H9 (cell line): ENCODE results near the gene STPG3. TPM values are rescaled to one million over a fixed set of nuclear protein-coding genes. Genes with fewer than 3 reads are reported as not detected.
A peak's percentile ranks its signal among the peaks of the same experiment; 100 is the strongest.

Experiments used
- DNase-seq: peaks from one replicate; pipeline ENCODE4 v3.0.0-alpha.2; 2017
- H2AFZ ChIP-seq: one replicate; pipeline ENCODE4 v1.6.1; 2013; ENCODE audit warnings: mild to moderate bottlenecking, low read length, control low read depth, moderate library complexity
- H2AK5ac ChIP-seq: 2 replicates; pipeline ENCODE4 v1.6.1; 2013; ENCODE audit warnings: low read length, control low read depth, mixed read lengths; ENCODE audit not compliant: insufficient read length
- H2BK120ac ChIP-seq: one replicate; pipeline ENCODE4 v1.6.1; 2013; ENCODE audit warnings: low read depth, mild to moderate bottlenecking, low read length, control low read depth, inconsistent platforms; ENCODE audit not compliant: poor library complexity, severe bottlenecking
- H2BK12ac ChIP-seq: 2 replicates; pipeline ENCODE4 v1.6.1; 2013; ENCODE audit warnings: low read length, control low read depth, mixed read lengths, low read depth; ENCODE audit not compliant: insufficient read length
- H2BK15ac ChIP-seq: 2 replicates; pipeline ENCODE4 v1.6.1; 2013; ENCODE audit warnings: low read depth, low read length, control low read depth
- H2BK20ac ChIP-seq: one replicate; pipeline ENCODE4 v1.6.1; 2013; ENCODE audit warnings: low read depth, mild to moderate bottlenecking, low read length, control low read depth, inconsistent platforms; ENCODE audit not compliant: poor library complexity, severe bottlenecking
- H2BK5ac ChIP-seq: 2 replicates; pipeline ENCODE4 v1.6.1; 2013; ENCODE audit warnings: low read length, control low read depth, mixed read lengths; ENCODE audit not compliant: insufficient read length
- H3K14ac ChIP-seq: 2 replicates; pipeline ENCODE4 v1.6.1; 2013; ENCODE audit warnings: low read length, control low read depth; ENCODE audit not compliant: insufficient read depth
- H3K18ac ChIP-seq: 2 replicates; pipeline ENCODE4 v1.6.1; 2013; ENCODE audit warnings: low read depth, mild to moderate bottlenecking, mixed read lengths, low read length, control low read depth; ENCODE audit not compliant: insufficient read length
- H3K23ac ChIP-seq: 2 replicates; pipeline ENCODE4 v1.6.1; 2013; ENCODE audit warnings: low read length, control low read depth, mixed read lengths, low read depth; ENCODE audit not compliant: insufficient read length
- H3K23me2 ChIP-seq: 2 replicates; pipeline ENCODE4 v1.6.1; 2013; ENCODE audit warnings: low read depth, mild to moderate bottlenecking, mixed read lengths, low read length, control low read depth; ENCODE audit not compliant: insufficient read length, poor library complexity, severe bottlenecking
- H3K27ac ChIP-seq: 2 replicates; pipeline ENCODE4 v1.5.1; 2013; ENCODE audit warnings: low read length, control low read depth, mixed read lengths, low read depth; ENCODE audit not compliant: insufficient read length
- H3K27me3 ChIP-seq: 2 replicates; pipeline ENCODE4 v1.6.1; 2013; ENCODE audit warnings: low read length, control low read depth, inconsistent platforms; ENCODE audit not compliant: insufficient read depth
- H3K4ac ChIP-seq: 2 replicates; pipeline ENCODE4 v1.6.1; 2013; ENCODE audit warnings: low read depth, mild to moderate bottlenecking, control low read depth, inconsistent platforms, low read length, moderate library complexity
- H3K4me1 ChIP-seq: 2 replicates; pipeline ENCODE4 v1.6.1; 2013; ENCODE audit warnings: low read length, control low read depth, inconsistent platforms; ENCODE audit not compliant: insufficient read depth
- H3K4me2 ChIP-seq: 2 replicates; pipeline ENCODE4 v1.6.1; 2013; ENCODE audit warnings: low read length, control low read depth, mixed read lengths; ENCODE audit not compliant: insufficient read length, insufficient read depth
- H3K56ac ChIP-seq: 2 replicates; pipeline ENCODE4 v1.6.1; 2013; ENCODE audit warnings: low read depth, mild to moderate bottlenecking, mixed read lengths, low read length, control low read depth; ENCODE audit not compliant: insufficient read length
- H3K79me1 ChIP-seq: 2 replicates; pipeline ENCODE4 v1.6.1; 2013; ENCODE audit warnings: low read depth, mild to moderate bottlenecking, moderate library complexity, low read length, control low read depth, inconsistent platforms; ENCODE audit not compliant: insufficient read depth, poor library complexity, severe bottlenecking
- H3K79me2 ChIP-seq: 2 replicates; pipeline ENCODE4 v1.6.1; 2013; ENCODE audit warnings: low read length, control low read depth, inconsistent platforms; ENCODE audit not compliant: insufficient read depth
- H3K9ac ChIP-seq: 2 replicates; pipeline ENCODE4 v1.6.1; 2013; ENCODE audit warnings: low read length, control low read depth, mixed read lengths; ENCODE audit not compliant: insufficient read length; ENCODE audit errors: extremely low read depth
- H3K9me3 ChIP-seq: one replicate; pipeline ENCODE4 v1.6.1; 2013; ENCODE audit warnings: low read depth, low read length, inconsistent platforms; ENCODE audit not compliant: control insufficient read depth
- H3T11ph ChIP-seq: one replicate; pipeline ENCODE4 v1.6.1; 2013; ENCODE audit warnings: mild to moderate bottlenecking, low read length, control low read depth, inconsistent platforms
- H4K20me1 ChIP-seq: one replicate; pipeline ENCODE4 v1.6.1; 2013; ENCODE audit not compliant: control insufficient read depth, insufficient read length, insufficient read depth
- H4K5ac ChIP-seq: 2 replicates; pipeline ENCODE4 v1.6.1; 2013; ENCODE audit warnings: low read depth, mild to moderate bottlenecking, mixed read lengths, low read length, control low read depth; ENCODE audit not compliant: insufficient read length
- H4K8ac ChIP-seq: replicated peaks from 2 replicates; pipeline ENCODE4 v1.6.1; 2013; ENCODE audit warnings: low read length, control low read depth, mixed read lengths, low read depth; ENCODE audit not compliant: insufficient read length
- H4K91ac ChIP-seq: 2 replicates; pipeline ENCODE4 v1.6.1; 2013; ENCODE audit warnings: low read depth, mild to moderate bottlenecking, moderate library complexity, mixed read lengths, low read length, control low read depth; ENCODE audit not compliant: insufficient read length
- H3K27ac Mint-ChIP-seq, 3 experiments: 2 replicates in 2 of 3; 3 replicates in 1 of 3; pipeline ENCODE4 v1.8.0; 2020 to 2021; ENCODE audit warnings: mixed read lengths in 3 of 3, mild to moderate bottlenecking in 1 of 3, moderate library complexity in 1 of 3
- H3K27me3 Mint-ChIP-seq: 2 replicates; pipeline ENCODE4 v1.8.0; 2021; ENCODE audit warnings: low read depth, mild to moderate bottlenecking, moderate library complexity, mixed read lengths
- H3K36me3 Mint-ChIP-seq, 3 experiments: 2 replicates in 2 of 3; 3 replicates in 1 of 3; pipeline ENCODE4 v1.8.0; 2020 to 2021; ENCODE audit warnings: low read depth in 3 of 3, mixed read lengths in 3 of 3; ENCODE audit not compliant: insufficient read depth in 1 of 3
- H3K4me1 Mint-ChIP-seq, 2 experiments: 2 replicates each; pipeline ENCODE4 v1.8.0; 2020; ENCODE audit warnings: mixed read lengths in 2 of 2
- H3K4me3 Mint-ChIP-seq, 2 experiments: 2 replicates in 1 of 2; 3 replicates in 1 of 2; pipeline ENCODE4 v1.8.0; 2020 to 2021; ENCODE audit warnings: mild to moderate bottlenecking in 2 of 2, mixed read lengths in 2 of 2, moderate library complexity in 1 of 2
- H3K9me3 Mint-ChIP-seq, 2 experiments: 2 replicates in 1 of 2; 3 replicates in 1 of 2; pipeline ENCODE4 v1.8.0; 2020; ENCODE audit warnings: mild to moderate bottlenecking in 2 of 2, mixed read lengths in 2 of 2, moderate library complexity in 1 of 2
- WGBS: extraction: QIAGEN DNeasy Blood & Tissue Kit; methylation state at CpG from one replicate; pipeline ENCODE4 v1.1.7; 2013; ENCODE audit warnings: missing lambda C conversion rate, low lambda C conversion rate, mixed read lengths; ENCODE audit not compliant: insufficient read length; ENCODE audit errors: extremely low coverage; 5-methylcytosine and 5-hydroxymethylcytosine counted together
- total RNA-seq: library from RNA; stranded (reverse); gene quantifications from 2 replicates; pipeline ENCODE4 v1.2.1, GENCODE V29; 2021
- TF ChIP-seq, protein P1 (sequence below): fragments of 200-600 bp; sonication (generic); conservative IDR thresholded peaks from 3 replicates; pipeline ENCODE4 v1.8.0; 2021; ENCODE audit warnings: antibody characterized with exemption, mild to moderate bottlenecking

Gene STPG3
- total RNA-seq, 1 experiment from 2014 or later: not detected

DNA sequence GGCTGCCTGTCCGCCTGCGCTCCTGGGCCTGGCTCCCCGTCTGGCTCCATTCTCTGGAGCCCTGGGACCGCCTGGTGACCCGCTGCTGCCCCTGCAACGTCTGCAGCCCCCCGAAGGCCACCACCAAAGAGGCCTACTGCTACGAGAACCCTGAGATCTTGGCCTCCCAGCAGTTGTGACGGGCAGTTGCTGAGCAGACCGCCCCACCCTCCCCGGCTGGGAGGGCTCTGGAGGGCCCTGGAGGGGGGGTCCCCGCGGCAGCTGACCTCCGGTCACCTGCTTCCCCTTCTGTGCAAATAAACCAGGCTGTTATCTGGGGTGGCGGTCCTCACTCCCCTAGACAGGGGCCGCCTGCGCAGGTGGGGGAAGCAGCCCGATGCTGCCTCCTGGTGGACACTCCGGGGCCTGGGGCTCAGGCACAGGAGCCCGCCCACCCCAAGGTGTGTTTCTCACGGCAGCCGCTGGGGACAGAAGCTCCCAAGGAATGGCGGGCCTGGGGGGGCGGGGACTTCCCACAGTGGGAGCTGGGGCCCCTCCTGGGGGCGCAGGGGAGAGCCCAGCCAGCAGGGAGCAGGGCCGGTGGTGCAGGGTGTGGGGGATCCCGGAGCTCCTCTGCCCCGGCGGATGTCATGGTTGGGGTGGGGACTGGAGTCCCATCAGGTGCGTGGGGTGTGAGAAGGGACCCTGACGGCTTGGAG is 14.7 kb upstream of the STPG3 start:
- TF ChIP-seq, protein P1, sequence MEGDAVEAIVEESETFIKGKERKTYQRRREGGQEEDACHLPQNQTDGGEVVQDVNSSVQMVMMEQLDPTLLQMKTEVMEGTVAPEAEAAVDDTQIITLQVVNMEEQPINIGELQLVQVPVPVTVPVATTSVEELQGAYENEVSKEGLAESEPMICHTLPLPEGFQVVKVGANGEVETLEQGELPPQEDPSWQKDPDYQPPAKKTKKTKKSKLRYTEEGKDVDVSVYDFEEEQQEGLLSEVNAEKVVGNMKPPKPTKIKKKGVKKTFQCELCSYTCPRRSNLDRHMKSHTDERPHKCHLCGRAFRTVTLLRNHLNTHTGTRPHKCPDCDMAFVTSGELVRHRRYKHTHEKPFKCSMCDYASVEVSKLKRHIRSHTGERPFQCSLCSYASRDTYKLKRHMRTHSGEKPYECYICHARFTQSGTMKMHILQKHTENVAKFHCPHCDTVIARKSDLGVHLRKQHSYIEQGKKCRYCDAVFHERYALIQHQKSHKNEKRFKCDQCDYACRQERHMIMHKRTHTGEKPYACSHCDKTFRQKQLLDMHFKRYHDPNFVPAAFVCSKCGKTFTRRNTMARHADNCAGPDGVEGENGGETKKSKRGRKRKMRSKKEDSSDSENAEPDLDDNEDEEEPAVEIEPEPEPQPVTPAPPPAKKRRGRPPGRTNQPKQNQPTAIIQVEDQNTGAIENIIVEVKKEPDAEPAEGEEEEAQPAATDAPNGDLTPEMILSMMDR: peak; percentile 99
- DNase-seq: peak; percentile 89
- Histone ChIP-seq H2BK120ac (no peak overlapping the region), H2BK15ac (no peak overlapping the region), H3K4me2 (no peak overlapping the region), H2AFZ (no peak overlapping the region), H3K9ac (no peak overlapping the region), H3K4me1 (peaks cover 3% of the 10 kb centered on the region; the same call in 1 of the 2 replicates), H3K23me2 (no peaks in the 10 kb centered on the region), H2BK12ac (no peak overlapping the region), H2BK20ac (no peak overlapping the region), H3K18ac (no peak overlapping the region), H3K56ac (no peak overlapping the region), H2AK5ac (no peak overlapping the region), H3K9me3 (no peaks in the 10 kb centered on the region), H3K14ac (no peak overlapping the region), H3T11ph (no peak overlapping the region), H3K4ac (no peak overlapping the region), H4K8ac (no peak overlapping the region), H4K91ac (no peak overlapping the region), H4K20me1 (no peaks in the 10 kb centered on the region), H3K27ac (no peak overlapping the region), H2BK5ac (no peak overlapping the region), H3K79me1 (no peaks in the 10 kb centered on the region), H3K27me3 (no peaks in the 10 kb centered on the region), H4K5ac (no peak overlapping the region), H3K79me2 (no peaks in the 10 kb centered on the region), H3K23ac (no peak overlapping the region)
- H3K36me3 Mint-ChIP-seq: peaks cover 3 to 5% (median 4%) of the 10 kb centered on the region in 3 experiments; a peak in 5 of 7 replicates
- H3K4me1 Mint-ChIP-seq: peaks cover 12 to 20% of the 10 kb centered on the region in 2 experiments
- H3K27ac Mint-ChIP-seq: no peak overlapping the region
- H3K27me3 Mint-ChIP-seq: peaks cover 7% of the 10 kb centered on the region
- no peaks in the 10 kb centered on the region; a peak in 1 of 5 replicates for H3K9me3 Mint-ChIP-seq
- H3K4me3 Mint-ChIP-seq: no peak overlapping the region
- no CpG with 5 or more reads among the region's 31 CpGs for WGBS
